A673 (cell line): ENCODE results near the gene SPC24. TPM values are rescaled to one million over a fixed set of nuclear protein-coding genes. Genes with fewer than 3 reads are reported as not detected.
A peak's percentile ranks its signal among the peaks of the same experiment; 100 is the strongest.

Experiments
- BruUV-seq: library from RNA; stranded (reverse); fragments of 400-500 nt; replicated peaks from 2 replicates; lab custom pipeline; 2021; lab: Mats Ljungman, UMichigan
- CTCF ChIA-PET: fragments of 300-600 bp; sonication (Branson Sonifier 250); formaldehyde crosslinking; loops from one replicate; lab custom pipeline; 2022; ENCODE audit warnings: antibody characterized with exemption; lab: Charles Lee
- POLR2A ChIA-PET: fragments of 300-600 bp; sonication (Branson Sonifier 250); formaldehyde crosslinking; loops from one replicate; lab custom pipeline; 2022; ENCODE audit warnings: antibody characterized with exemption; ENCODE audit not compliant: low non-redundant PET; lab: Charles Lee
- DNase-seq: peaks from one replicate; pipeline ENCODE4 v3.0.0-alpha.2; 2015; ENCODE audit warnings: low spot score
- H3K27ac ChIP-seq: fragments of 200-600 bp; sonication (generic); 2 replicates; pipeline ENCODE4 v1.5.1; 2016; ENCODE audit warnings: mixed run types, low read depth, mild to moderate bottlenecking, mixed read lengths, antibody characterized with exemption, low read length; ENCODE audit not compliant: poor library complexity, severe bottlenecking
- H3K27me3 ChIP-seq: fragments of 200-600 bp; sonication (generic); replicated peaks from 2 replicates; pipeline ENCODE4 v1.6.1; 2017; ENCODE audit warnings: mixed run types, low read depth, mild to moderate bottlenecking, mixed read lengths, antibody characterized with exemption, low read length; ENCODE audit not compliant: insufficient read depth, poor library complexity
- H3K36me3 ChIP-seq: fragments of 200-600 bp; sonication (generic); 2 replicates; pipeline ENCODE4 v1.6.1; 2016; ENCODE audit warnings: mixed run types, mild to moderate bottlenecking, mixed read lengths, antibody characterized with exemption, low read length; ENCODE audit not compliant: insufficient read depth, poor library complexity, severe bottlenecking
- H3K4me1 ChIP-seq: fragments of 200-600 bp; sonication (generic); 2 replicates; pipeline ENCODE4 v1.6.1; 2017; ENCODE audit warnings: mixed run types, mild to moderate bottlenecking, mixed read lengths, antibody characterized with exemption, low read length; ENCODE audit not compliant: insufficient read depth, poor library complexity, severe bottlenecking
- H3K4me3 ChIP-seq: fragments of 200-600 bp; sonication (generic); 2 replicates; pipeline ENCODE4 v1.5.1; 2016; ENCODE audit warnings: low read depth, mixed run types, mild to moderate bottlenecking, mixed read lengths, low read length; ENCODE audit not compliant: poor library complexity, severe bottlenecking
- H3K9me3 ChIP-seq: fragments of 200-600 bp; sonication (generic); 2 replicates; pipeline ENCODE4 v1.6.1; 2016; ENCODE audit warnings: mixed run types, low read depth, mild to moderate bottlenecking, mixed read lengths, antibody characterized with exemption, low read length; ENCODE audit not compliant: poor library complexity, severe bottlenecking
- CTCF ChIP-seq: fragments of 300-800, 200-600 bp; sonication (generic); conservative IDR thresholded peaks from 2 replicates; pipeline ENCODE4 v1.5.1; 2017; ENCODE audit warnings: low read depth, mild to moderate bottlenecking, antibody characterized with exemption, low read length, moderate library complexity, mixed read lengths
- EZH2 ChIP-seq: fragments of 200-600 bp; sonication (generic); IDR thresholded peaks from 2 replicates; pipeline ENCODE4 v1.6.1; 2017; ENCODE audit warnings: borderline replicate concordance, low read depth, mild to moderate bottlenecking, mixed read lengths, antibody characterized with exemption, low read length; ENCODE audit not compliant: poor library complexity, severe bottlenecking
- intact Hi-C: fragments of 100-400 bp; cut with micrococcal nuclease; formaldehyde crosslinking; loops from one replicate; pipeline ENCODE4 v1.10.0; 2022; ENCODE audit not compliant: unreplicated experiment
- total RNA-seq: library from RNA; stranded (reverse); gene quantifications from 2 replicates; pipeline ENCODE4 v1.2.3, GENCODE V29; 2021

SPC24 gene
- total RNA-seq, 1 experiment from 2014 or later: 97.6 TPM

GRCh38 chr19:11194173-11194572 is 38.6 kb upstream of the SPC24 start:
- no peak for DNase-seq
- ChIA-PET CTCF (no interaction called here), POLR2A (no interaction called here)
- TF ChIP-seq CTCF (no peak), EZH2 (no peak)
- peaks cover 34% of the 10 kb centered on the region for H3K36me3 ChIP-seq
- intact Hi-C loops: no loop called here
- no TSS peak for BruUV-seq
- no peak overlapping the region for H3K4me3 ChIP-seq
- no peaks in the 10 kb centered on the region for H3K9me3 ChIP-seq
- H3K27ac ChIP-seq: peak overlapping the region; percentile 66
- peaks cover 32% of the 10 kb centered on the region for H3K4me1 ChIP-seq
- no peaks in the 10 kb centered on the region for H3K27me3 ChIP-seq

- Histone ChIP-seq H3K4me1 (peaks cover 26% of the 10 kb centered on the region), H3K4me3 (no peak overlapping the region), H3K36me3 (peaks cover 34% of the 10 kb centered on the region), H3K9me3 (no peaks in the 10 kb centered on the region), H3K27ac (no peak overlapping the region), H3K27me3 (no peaks in the 10 kb centered on the region)
- BruUV-seq: no TSS peak
- TF ChIP-seq CTCF (no peak), EZH2 (no peak)
- CTCF ChIA-PET: no interaction called here
- intact Hi-C loops: no loop called here
- POLR2A ChIA-PET: no interaction called here
- no peak for DNase-seq
Measured at GRCh38 chr19:11192957-11193939, 37.7 kb upstream of the SPC24 start.

- no peaks in the 10 kb centered on the region for H3K9me3 ChIP-seq
- BruUV-seq: no TSS peak
- H3K4me1 ChIP-seq: peaks cover 21% of the 10 kb centered on the region
- H3K36me3 ChIP-seq: peaks cover 34% of the 10 kb centered on the region
- H3K27me3 ChIP-seq: no peaks in the 10 kb centered on the region
- CTCF ChIA-PET: no interaction called here
- POLR2A ChIA-PET: no interaction called here
- DNase-seq: no peak
- no peak for TF ChIP-seq CTCF
- no peak for TF ChIP-seq EZH2
- H3K4me3 ChIP-seq: no peak overlapping the region
- intact Hi-C loops: no loop called here
- no peak overlapping the region for H3K27ac ChIP-seq
Measured at GRCh38 chr19:11191934-11192333, 36.4 kb upstream of the SPC24 start.
